ENCODE data around the gene LILRB5. TPM values are rescaled to one million over a fixed set of nuclear protein-coding genes. Genes with fewer than 3 reads are reported as not detected.

The LILRB5 gene
- total RNA-seq, 1 experiment from 2014 or later = 0.07 TPM

DNA sequence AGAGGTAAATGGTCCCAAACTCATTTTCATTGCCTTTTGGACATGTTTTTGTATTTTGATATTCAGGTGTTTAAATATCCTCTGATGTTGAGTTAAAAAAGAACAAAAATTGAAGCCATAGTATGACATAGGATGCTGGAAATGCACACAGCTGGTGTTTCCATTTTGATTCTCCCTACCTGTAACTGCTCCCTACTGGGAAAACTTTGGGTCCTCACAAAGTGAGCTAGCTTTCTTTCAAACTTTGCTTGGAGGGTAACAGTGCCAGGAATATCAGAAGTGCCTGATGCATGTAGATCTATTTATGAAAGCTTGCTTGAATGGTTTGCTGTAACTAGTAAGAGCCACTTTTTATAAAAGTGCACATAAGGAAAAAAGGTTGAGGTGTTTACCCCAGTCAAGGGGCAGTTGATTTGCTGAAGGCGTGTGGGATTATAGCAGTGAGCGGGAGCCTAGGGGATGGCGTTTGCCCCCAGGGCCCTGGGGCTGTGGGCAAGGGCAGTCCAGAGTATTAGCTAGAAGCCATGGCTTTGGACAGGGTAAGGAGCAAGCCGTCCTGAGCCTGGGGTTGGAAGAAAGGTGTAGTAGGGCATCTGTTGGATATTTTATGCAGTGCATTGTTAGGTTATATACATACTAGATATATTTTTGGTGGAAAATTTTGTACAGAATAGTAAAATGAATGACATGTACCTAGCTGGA is 52.2 kb downstream of the LILRB5 start:
- no peaks in the 10 kb centered on the region for H3K27me3 Mint-ChIP-seq (ENCODE audit: low read depth)
- DNase-seq (ENCODE audit: low spot score) (no peak), ATAC-seq (no peak)
- no peak for TF ChIP-seq ZNF219 (CRISPR knock-in tag; IDR thresholded peaks at IDR 0.05; ENCODE audit: borderline replicate concordance)
- TF ChIP-seq TP53 (CRISPR knock-in tag; IDR thresholded peaks at IDR 0.05) = no peak
- no peak for TF ChIP-seq OVOL2 (CRISPR knock-in tag; IDR thresholded peaks at IDR 0.05; ENCODE audit: borderline replicate concordance)
- TF ChIP-seq, protein P1, sequence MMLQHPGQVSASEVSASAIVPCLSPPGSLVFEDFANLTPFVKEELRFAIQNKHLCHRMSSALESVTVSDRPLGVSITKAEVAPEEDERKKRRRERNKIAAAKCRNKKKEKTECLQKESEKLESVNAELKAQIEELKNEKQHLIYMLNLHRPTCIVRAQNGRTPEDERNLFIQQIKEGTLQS (CRISPR knock-in tag; conservative IDR thresholded peaks at IDR 0.05) = no peak
- TF ChIP-seq ZNF263 (CRISPR knock-in tag; IDR thresholded peaks at IDR 0.05; ENCODE audit: low read depth) = no peak
- TF ChIP-seq, protein P2, sequence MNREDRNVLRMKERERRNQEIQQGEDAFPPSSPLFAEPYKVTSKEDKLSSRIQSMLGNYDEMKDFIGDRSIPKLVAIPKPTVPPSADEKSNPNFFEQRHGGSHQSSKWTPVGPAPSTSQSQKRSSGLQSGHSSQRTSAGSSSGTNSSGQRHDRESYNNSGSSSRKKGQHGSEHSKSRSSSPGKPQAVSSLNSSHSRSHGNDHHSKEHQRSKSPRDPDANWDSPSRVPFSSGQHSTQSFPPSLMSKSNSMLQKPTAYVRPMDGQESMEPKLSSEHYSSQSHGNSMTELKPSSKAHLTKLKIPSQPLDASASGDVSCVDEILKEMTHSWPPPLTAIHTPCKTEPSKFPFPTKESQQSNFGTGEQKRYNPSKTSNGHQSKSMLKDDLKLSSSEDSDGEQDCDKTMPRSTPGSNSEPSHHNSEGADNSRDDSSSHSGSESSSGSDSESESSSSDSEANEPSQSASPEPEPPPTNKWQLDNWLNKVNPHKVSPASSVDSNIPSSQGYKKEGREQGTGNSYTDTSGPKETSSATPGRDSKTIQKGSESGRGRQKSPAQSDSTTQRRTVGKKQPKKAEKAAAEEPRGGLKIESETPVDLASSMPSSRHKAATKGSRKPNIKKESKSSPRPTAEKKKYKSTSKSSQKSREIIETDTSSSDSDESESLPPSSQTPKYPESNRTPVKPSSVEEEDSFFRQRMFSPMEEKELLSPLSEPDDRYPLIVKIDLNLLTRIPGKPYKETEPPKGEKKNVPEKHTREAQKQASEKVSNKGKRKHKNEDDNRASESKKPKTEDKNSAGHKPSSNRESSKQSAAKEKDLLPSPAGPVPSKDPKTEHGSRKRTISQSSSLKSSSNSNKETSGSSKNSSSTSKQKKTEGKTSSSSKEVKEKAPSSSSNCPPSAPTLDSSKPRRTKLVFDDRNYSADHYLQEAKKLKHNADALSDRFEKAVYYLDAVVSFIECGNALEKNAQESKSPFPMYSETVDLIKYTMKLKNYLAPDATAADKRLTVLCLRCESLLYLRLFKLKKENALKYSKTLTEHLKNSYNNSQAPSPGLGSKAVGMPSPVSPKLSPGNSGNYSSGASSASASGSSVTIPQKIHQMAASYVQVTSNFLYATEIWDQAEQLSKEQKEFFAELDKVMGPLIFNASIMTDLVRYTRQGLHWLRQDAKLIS (CRISPR knock-in tag; IDR thresholded peaks at IDR 0.05; ENCODE audit: borderline replicate concordance) = no peak
- no peak for TF ChIP-seq TCF7 (CRISPR knock-in tag; IDR thresholded peaks at IDR 0.05; ENCODE audit: low read depth)
- TF ChIP-seq, protein P3, sequence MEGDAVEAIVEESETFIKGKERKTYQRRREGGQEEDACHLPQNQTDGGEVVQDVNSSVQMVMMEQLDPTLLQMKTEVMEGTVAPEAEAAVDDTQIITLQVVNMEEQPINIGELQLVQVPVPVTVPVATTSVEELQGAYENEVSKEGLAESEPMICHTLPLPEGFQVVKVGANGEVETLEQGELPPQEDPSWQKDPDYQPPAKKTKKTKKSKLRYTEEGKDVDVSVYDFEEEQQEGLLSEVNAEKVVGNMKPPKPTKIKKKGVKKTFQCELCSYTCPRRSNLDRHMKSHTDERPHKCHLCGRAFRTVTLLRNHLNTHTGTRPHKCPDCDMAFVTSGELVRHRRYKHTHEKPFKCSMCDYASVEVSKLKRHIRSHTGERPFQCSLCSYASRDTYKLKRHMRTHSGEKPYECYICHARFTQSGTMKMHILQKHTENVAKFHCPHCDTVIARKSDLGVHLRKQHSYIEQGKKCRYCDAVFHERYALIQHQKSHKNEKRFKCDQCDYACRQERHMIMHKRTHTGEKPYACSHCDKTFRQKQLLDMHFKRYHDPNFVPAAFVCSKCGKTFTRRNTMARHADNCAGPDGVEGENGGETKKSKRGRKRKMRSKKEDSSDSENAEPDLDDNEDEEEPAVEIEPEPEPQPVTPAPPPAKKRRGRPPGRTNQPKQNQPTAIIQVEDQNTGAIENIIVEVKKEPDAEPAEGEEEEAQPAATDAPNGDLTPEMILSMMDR (IDR thresholded peaks at IDR 0.05) = no peak
- TF ChIP-seq ZNF396 (CRISPR knock-in tag; IDR thresholded peaks at IDR 0.05; ENCODE audit: borderline replicate concordance) = no peak
- no peak for TF ChIP-seq ELF4 (CRISPR knock-in tag; IDR thresholded peaks at IDR 0.05; ENCODE audit: low read depth)
- TF ChIP-seq, protein P4, sequence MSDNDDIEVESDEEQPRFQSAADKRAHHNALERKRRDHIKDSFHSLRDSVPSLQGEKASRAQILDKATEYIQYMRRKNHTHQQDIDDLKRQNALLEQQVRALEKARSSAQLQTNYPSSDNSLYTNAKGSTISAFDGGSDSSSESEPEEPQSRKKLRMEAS (CRISPR knock-in tag; IDR thresholded peaks at IDR 0.05) = no peak
- TF ChIP-seq, protein P5, sequence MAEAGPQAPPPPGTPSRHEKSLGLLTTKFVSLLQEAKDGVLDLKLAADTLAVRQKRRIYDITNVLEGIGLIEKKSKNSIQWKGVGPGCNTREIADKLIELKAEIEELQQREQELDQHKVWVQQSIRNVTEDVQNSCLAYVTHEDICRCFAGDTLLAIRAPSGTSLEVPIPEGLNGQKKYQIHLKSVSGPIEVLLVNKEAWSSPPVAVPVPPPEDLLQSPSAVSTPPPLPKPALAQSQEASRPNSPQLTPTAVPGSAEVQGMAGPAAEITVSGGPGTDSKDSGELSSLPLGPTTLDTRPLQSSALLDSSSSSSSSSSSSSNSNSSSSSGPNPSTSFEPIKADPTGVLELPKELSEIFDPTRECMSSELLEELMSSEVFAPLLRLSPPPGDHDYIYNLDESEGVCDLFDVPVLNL (CRISPR knock-in tag; IDR thresholded peaks at IDR 0.05; ENCODE audit: borderline replicate concordance, low read depth) = no peak
- no peak for TF ChIP-seq NFYB (CRISPR knock-in tag; conservative IDR thresholded peaks at IDR 0.05; ENCODE audit: low read depth)
- TF ChIP-seq FOXK1 (CRISPR knock-in tag; IDR thresholded peaks at IDR 0.05) = no peak
- TF ChIP-seq ATF1 (CRISPR knock-in tag; IDR thresholded peaks at IDR 0.05) = no peak
- TF ChIP-seq KAT7 (CRISPR knock-in tag; IDR thresholded peaks at IDR 0.05; ENCODE audit: borderline replicate concordance) = no peak
- TF ChIP-seq, protein P6, sequence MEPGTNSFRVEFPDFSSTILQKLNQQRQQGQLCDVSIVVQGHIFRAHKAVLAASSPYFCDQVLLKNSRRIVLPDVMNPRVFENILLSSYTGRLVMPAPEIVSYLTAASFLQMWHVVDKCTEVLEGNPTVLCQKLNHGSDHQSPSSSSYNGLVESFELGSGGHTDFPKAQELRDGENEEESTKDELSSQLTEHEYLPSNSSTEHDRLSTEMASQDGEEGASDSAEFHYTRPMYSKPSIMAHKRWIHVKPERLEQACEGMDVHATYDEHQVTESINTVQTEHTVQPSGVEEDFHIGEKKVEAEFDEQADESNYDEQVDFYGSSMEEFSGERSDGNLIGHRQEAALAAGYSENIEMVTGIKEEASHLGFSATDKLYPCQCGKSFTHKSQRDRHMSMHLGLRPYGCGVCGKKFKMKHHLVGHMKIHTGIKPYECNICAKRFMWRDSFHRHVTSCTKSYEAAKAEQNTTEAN (CRISPR knock-in tag; IDR thresholded peaks at IDR 0.05) = no peak
- TF ChIP-seq, protein P7, sequence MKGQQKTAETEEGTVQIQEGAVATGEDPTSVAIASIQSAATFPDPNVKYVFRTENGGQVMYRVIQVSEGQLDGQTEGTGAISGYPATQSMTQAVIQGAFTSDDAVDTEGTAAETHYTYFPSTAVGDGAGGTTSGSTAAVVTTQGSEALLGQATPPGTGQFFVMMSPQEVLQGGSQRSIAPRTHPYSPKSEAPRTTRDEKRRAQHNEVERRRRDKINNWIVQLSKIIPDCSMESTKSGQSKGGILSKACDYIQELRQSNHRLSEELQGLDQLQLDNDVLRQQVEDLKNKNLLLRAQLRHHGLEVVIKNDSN (CRISPR knock-in tag; IDR thresholded peaks at IDR 0.05) = no peak
- TF ChIP-seq ZBTB21 (CRISPR knock-in tag; IDR thresholded peaks at IDR 0.05; ENCODE audit: borderline replicate concordance) = no peak
- no peak for TF ChIP-seq JUN (CRISPR knock-in tag; IDR thresholded peaks at IDR 0.05)
- H3K36me3 Mint-ChIP-seq = peaks cover 77% of the 10 kb centered on the region
- POLR2A ChIA-PET = interaction anchor here (2.3 kb wide), 1 partner anchor 15 kb away, joined by 9 read pairs; the partner anchor contains the start of genes MBOAT7 and TSEN34
- CTCF ChIA-PET = interaction anchor here (1.3 kb wide), 1 partner anchor 61 kb away, joined by 4 read pairs; no protein-coding TSS in a partner anchor
- peak overlapping the region; percentile 100 for H3K4me3 Mint-ChIP-seq
- no peaks in the 10 kb centered on the region for H3K9me3 Mint-ChIP-seq
- H3K27ac Mint-ChIP-seq = peak overlapping the region; percentile 100
- peaks cover 70% of the 10 kb centered on the region for H3K4me1 Mint-ChIP-seq
